Right lobe of liver (tissue), 6 donors: ENCODE measurements around the gene UBE3C. TPM values are rescaled to one million over a fixed set of nuclear protein-coding genes. Genes with fewer than 3 reads are reported as not detected.
A peak's percentile ranks its signal among the peaks of the same experiment; 100 is the strongest.

ENCODE experiments used
- ATAC-seq, 4 donors: fragments of 200-7000 bp; cut with Tn5 transposase; one replicate each; pipeline ENCODE4 v1.9.1; 2020; ENCODE audit warnings: mild to moderate bottlenecking in 4 of 4, moderate library complexity in 4 of 4
- DNase-seq, 3 donors: peaks; one replicate each; pipeline ENCODE4 v3.0.0-alpha.2; 2020
- H3K27ac ChIP-seq, 3 donors: fragments of 200-600 bp; one replicate each; pipeline ENCODE4 v1.8.0; 2022
- H3K27me3 ChIP-seq, 2 donors: fragments of 200-600 bp; one replicate each; pipeline ENCODE4 v1.8.0; 2022
- H3K36me3 ChIP-seq, 4 donors: fragments of 200-600 bp; sonication (generic) in 1 of 4; one replicate each; pipeline versions ENCODE4 v1.5.1 to v1.8.0; 2017 to 2022; ENCODE audit warnings: control low read depth in 1 of 4
- H3K4me1 ChIP-seq, 4 donors: fragments of 200-600 bp; sonication (generic) in 1 of 4; one replicate each; pipeline versions ENCODE4 v1.5.1 to v1.8.0; 2017 to 2022; ENCODE audit warnings: control low read depth in 1 of 4
- H3K4me3 ChIP-seq, 3 donors: fragments of 200-600 bp; one replicate each; pipeline ENCODE4 v1.8.0; 2022
- H3K9me3 ChIP-seq, 4 donors: fragments of 200-600 bp; sonication (generic) in 1 of 4; one replicate each; pipeline versions ENCODE4 v1.5.1 to v1.8.0; 2017 to 2022; ENCODE audit warnings: control low read depth in 1 of 4
- CTCF ChIP-seq, 4 donors: fragments of 200-600 bp in 3 of 4; fragments of 450-650 bp in 1 of 4; IDR thresholded peaks; one replicate each; pipeline versions ENCODE4 v1.5.1 to v1.8.0; 2016 to 2022; ENCODE audit warnings: antibody characterized with exemption in 4 of 4, mild to moderate bottlenecking in 2 of 4
- POLR2A ChIP-seq: fragments of 450-650 bp; IDR thresholded peaks from one replicate; pipeline ENCODE4 v1.6.1; 2017; ENCODE audit warnings: antibody characterized with exemption, mild to moderate bottlenecking
- WGBS: methylation state at CpG from one replicate; pipeline ENCODE4 v1.1.6; 2018; ENCODE audit warnings: low coverage, low lambda C conversion rate; ENCODE audit not compliant: insufficient coverage; ENCODE audit errors: missing lambda C conversion rate; 5-methylcytosine and 5-hydroxymethylcytosine counted together
- intact Hi-C, 2 donors: fragments of 100-400 bp; cut with DNase I; formaldehyde crosslinking; loops; one replicate each; pipeline versions ENCODE4 v1.11.2 to v1.14.1; 2022
- small RNA-seq, 2 experiments: library from RNA; depleted of rRNA; stranded (forward); fragments of <200 nt; gene quantifications; one replicate each; pipeline ENCODE3, GENCODE V24; 2016
- total RNA-seq, 6 experiments: library from RNA; depleted of rRNA in 2 of 6; stranded (reverse); fragments of >200 nt in 2 of 6; fragmentation: NEBNext Ultra II Directional in 3 of 6; extraction: Animal tissue kit (Norgen Biotek cat#: 25700) in 3 of 6; gene quantifications; one replicate each; pipeline versions ENCODE4 v1.1.0 to v1.2.4, GENCODE V29; 2016 to 2023
- donor health status: DM: no; HTN: yes; CAD: no.
- donor health status: DM: no; HTN: no; CAD: no.
- donor health status: DM: no; HTN: no; CAD: no.
- donor health status: DM: no; HTN: yes; CAD: no.
- donor health status: DM: no; HTN: yes; CAD: no.

The UBE3C gene
- total RNA-seq, 6 experiments from 2014 or later: 28.3 to 48.1 (median 31.9) TPM

- Histone ChIP-seq H3K27me3 (no peaks in the 10 kb centered on the region), H3K9me3 (no peaks in the 10 kb centered on the region), H3K4me1 (no peaks in the 10 kb centered on the region), H3K4me3 (no peak overlapping the region), H3K27ac (no peak overlapping the region), H3K36me3 (no peaks in the 10 kb centered on the region)
- DNase-seq: no peak
- WGBS: 55% methylated on average over 6 of the region's 7 CpGs
- no peak for ATAC-seq
- TF ChIP-seq POLR2A: no peak
- TF ChIP-seq CTCF (IDR thresholded peaks at IDR 0.05): no peak
- intact Hi-C loops: no loop called here
Observed at GRCh38 chr7:157312941-157313340, 174.2 kb downstream of the UBE3C start.

- H3K27me3 ChIP-seq: no peaks in the 10 kb centered on the region
- ATAC-seq (no peak), DNase-seq (no peak)
- H3K36me3 ChIP-seq: no peaks in the 10 kb centered on the region
- 84% methylated on average over 15 of the region's 15 CpGs for WGBS
- TF ChIP-seq POLR2A (no peak), CTCF (IDR thresholded peaks at IDR 0.05) (no peak)
- no peaks in the 10 kb centered on the region for H3K9me3 ChIP-seq
- no peak overlapping the region for H3K27ac ChIP-seq
- no peak overlapping the region for H3K4me3 ChIP-seq
- H3K4me1 ChIP-seq: no peaks in the 10 kb centered on the region
- intact Hi-C loops: no loop called here
Observed at GRCh38 chr7:157313645-157314044, 174.9 kb downstream of the UBE3C start.

GRCh38 chr7:157318015-157318706, 179.4 kb downstream of the UBE3C start:
- intact Hi-C loops: no loop called here
- TF ChIP-seq POLR2A (no peak), CTCF (IDR thresholded peaks at IDR 0.05) (no peak)
- ATAC-seq (peak; percentile 59 to 85 (median 68)), DNase-seq (no peak)
- Histone ChIP-seq H3K27ac (no peak overlapping the region), H3K9me3 (no peaks in the 10 kb centered on the region), H3K27me3 (no peaks in the 10 kb centered on the region), H3K4me3 (no peak overlapping the region), H3K4me1 (no peaks in the 10 kb centered on the region), H3K36me3 (no peaks in the 10 kb centered on the region)
- WGBS: 48% methylated on average over 9 of the region's 14 CpGs

Small RNA genes within 50 kb of the gene (small RNA-seq; reads per million reads assigned to genes)
- gene AC004975.1: 0 to 0.48 reads per million in 2 experiments

Other genes with a start within 250 kb of the UBE3C start
- 10 to 100 TPM; 25.1 to 34.5 (median 31.7) TPM for gene LMBR1, start 245.7 kb upstream of the UBE3C start, total RNA-seq
- 10 to 100 TPM in 1 of 6 experiments, 1 to 10 TPM in 5; 6.1 to 10.2 (median 8.1) TPM for gene NOM1, start 189.2 kb upstream of the UBE3C start, total RNA-seq
- gene MNX1, start 128.3 kb upstream of the UBE3C start, total RNA-seq: not detected
- 10 to 100 TPM; 24.5 to 38.0 (median 35.2) TPM for gene DNAJB6, start 198.1 kb downstream of the UBE3C start, total RNA-seq